Activated CD8-positive, alpha-beta memory T cell treated with anti-CD3 and anti-CD28 coated beads, Interleukin-2, amount 50 U/mL, for 48 hours (primary cell): ENCODE results near the gene ZNF610.
A peak's percentile ranks its signal among the peaks of the same experiment; 100 is the strongest.

Source experiments
- DNase-seq: peaks from one replicate; pipeline ENCODE4 v3.0.0-alpha.2; 2020

ZNF610 gene

DNA sequence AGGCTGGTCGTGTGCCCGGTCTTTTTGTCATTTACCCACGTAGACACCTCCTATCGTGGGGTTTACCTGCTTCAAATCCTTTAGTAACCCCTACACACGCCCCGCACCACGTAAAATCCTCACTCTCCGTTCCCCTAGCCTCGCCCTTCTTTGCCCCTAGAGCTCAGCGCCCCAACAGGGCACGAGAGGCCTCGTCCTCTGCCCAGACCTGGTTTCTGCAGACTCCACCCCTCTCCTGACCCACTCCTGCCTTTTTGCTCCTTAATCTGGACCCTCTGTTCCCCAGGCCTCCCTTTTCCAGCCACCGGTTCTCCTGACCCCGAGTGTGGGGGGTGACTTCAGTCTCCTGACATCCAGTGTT is 62.0 kb downstream of the ZNF610 start:
- peak; percentile 58 for DNase-seq

DNA sequence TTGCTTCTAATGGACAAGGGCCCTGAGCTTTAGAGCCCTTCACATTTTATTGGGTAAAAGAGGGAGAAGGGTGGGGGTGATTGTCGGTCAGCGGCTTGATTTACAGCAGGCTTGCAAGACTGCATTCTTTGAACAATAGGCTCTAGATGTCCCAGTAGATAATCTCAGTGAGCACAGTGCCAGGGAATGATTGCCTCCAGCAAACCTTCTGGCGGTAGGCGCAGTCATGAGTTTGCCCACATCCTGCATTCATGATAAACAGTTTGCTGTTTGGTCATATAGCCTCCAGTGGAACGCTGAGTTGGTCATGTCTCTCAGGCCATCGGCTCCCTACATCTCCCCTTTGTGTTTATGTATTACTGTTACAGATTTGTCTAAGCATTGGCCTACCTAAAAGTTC is 74.2 kb downstream of the ZNF610 start:
- DNase-seq = no peak

DNA sequence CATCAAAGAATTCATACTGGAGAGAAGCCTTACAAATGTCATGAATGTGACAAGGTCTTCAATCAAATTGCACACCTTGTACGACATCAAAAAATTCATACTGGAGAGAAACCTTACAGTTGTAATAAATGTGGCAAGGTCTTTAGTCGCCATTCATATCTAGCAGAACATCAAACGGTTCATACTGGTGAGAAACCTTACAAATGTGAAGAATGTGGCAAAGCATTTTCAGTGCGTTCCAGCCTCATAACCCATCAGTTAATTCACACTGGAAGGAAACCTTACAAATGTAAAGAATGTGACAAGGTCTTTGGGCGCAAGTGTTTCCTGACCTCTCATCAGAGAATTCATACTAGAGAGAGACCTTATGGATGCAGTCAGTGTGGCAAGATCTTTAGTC is 79.7 kb downstream of the ZNF610 start:
- no peak for DNase-seq
